Stimulated activated CD4-positive, alpha-beta T cell treated with anti-CD3 and anti-CD28 coated beads, Interleukin-4, amount 100 ng/mL, for 4 hours (primary cell): Measurements from ENCODE around the gene GALNS.

Experiments
- DNase-seq, 2 experiments: peaks; one replicate each; pipeline ENCODE4 v3.0.0-alpha.2; 2020

Gene GALNS

GRCh38 chr16:88874938-88875599, 18.3 kb upstream of the GALNS start:
- DNase-seq, result no peak

GRCh38 chr16:88872650-88873331, 16.0 kb upstream of the GALNS start:
- no peak for DNase-seq

- no peak for DNase-seq
These were observed 15.1 kb upstream of the GALNS start for GRCh38 chr16:88871730-88872416.

- no peak for DNase-seq
These were observed 14.6 kb upstream of the GALNS start for GRCh38 chr16:88871349-88871702.

- no peak for DNase-seq
These were observed 14.0 kb upstream of the GALNS start for GRCh38 chr16:88870608-88871348.

- no peak for DNase-seq
These were observed 12.9 kb upstream of the GALNS start for GRCh38 chr16:88869673-88869980.

- DNase-seq, result no peak
These were observed 12.4 kb upstream of the GALNS start for GRCh38 chr16:88868974-88869672.

GRCh38 chr16:88867581-88868246, 11.0 kb upstream of the GALNS start:
- no peak for DNase-seq

GRCh38 chr16:88866151-88866920, 9.6 kb upstream of the GALNS start, which contains the start of gene PABPN1L:
Gene PABPN1L (minus strand): TSS chr16:88866660. CDS start chr16:88866606, 54 bp downstream.
- DNase-seq, result no peak

GRCh38 chr16:88865742-88866141, 9.0 kb upstream of the GALNS start:
- no peak for DNase-seq

- no peak for DNase-seq
These were observed 8.6 kb upstream of the GALNS start for GRCh38 chr16:88865310-88865709.

GRCh38 chr16:88864521-88864920, 7.8 kb upstream of the GALNS start:
- DNase-seq, result no peak

- DNase-seq, result no peak
These were observed 7.4 kb upstream of the GALNS start for GRCh38 chr16:88864099-88864498.

- DNase-seq, result no peak
These were observed 6.7 kb upstream of the GALNS start for GRCh38 chr16:88863426-88863825.

- DNase-seq, result no peak
These were observed 6.2 kb upstream of the GALNS start for GRCh38 chr16:88862968-88863367.

GRCh38 chr16:88861359-88861758, 4.6 kb upstream of the GALNS start:
- no peak for DNase-seq

- DNase-seq, result no peak
These were observed 2.8 kb upstream of the GALNS start for GRCh38 chr16:88859381-88860091.

- DNase-seq, result peak; percentile 71 to 78
These were observed 1.1 kb upstream of the GALNS start for GRCh38 chr16:88857728-88858339.

- DNase-seq, result peak in 1 of 2 experiments; percentile 3
These were observed 472 bp downstream of the GALNS start for GRCh38 chr16:88856122-88856827.

GRCh38 chr16:88855736-88856121, 1.0 kb downstream of the GALNS start:
- no peak for DNase-seq
